Ureter (tissue), 1 donor: ENCODE measurements around the gene ATP2C1. TPM values are rescaled to one million over a fixed set of nuclear protein-coding genes. Genes with fewer than 3 reads are reported as not detected.

Experiments used
- DNase-seq: peaks from one replicate; pipeline ENCODE4 v3.0.0-alpha.2; 2020; ENCODE audit warnings: low spot score
- total RNA-seq: library from RNA; stranded (reverse); gene quantifications from one replicate; pipeline ENCODE4 v1.2.4, GENCODE V29; 2023
- donor health status: DM: yes; HTN: yes; CAD: no.

Gene ATP2C1
- total RNA-seq, 1 donor from 2014 or later: 86.9 TPM

GRCh38 chr3:130974201-130974600, 80.3 kb downstream of the ATP2C1 start:
- DNase-seq: no peak

- no peak for DNase-seq
These were observed 81.4 kb downstream of the ATP2C1 start for GRCh38 chr3:130975251-130975650.

- DNase-seq: no peak
These were observed 82.8 kb downstream of the ATP2C1 start for GRCh38 chr3:130976706-130977105.

- DNase-seq: no peak
These were observed 85.2 kb downstream of the ATP2C1 start for GRCh38 chr3:130979117-130979516.

- DNase-seq: no peak
These were observed 87.6 kb downstream of the ATP2C1 start for GRCh38 chr3:130981469-130981868.

- DNase-seq: no peak
These were observed 96.4 kb downstream of the ATP2C1 start for GRCh38 chr3:130990282-130990681.

GRCh38 chr3:130991126-130991525, 97.2 kb downstream of the ATP2C1 start:
- no peak for DNase-seq

- no peak for DNase-seq
These were observed 98.5 kb downstream of the ATP2C1 start for GRCh38 chr3:130992344-130992743.

- DNase-seq: no peak
These were observed 103.4 kb downstream of the ATP2C1 start for GRCh38 chr3:130997289-130997688.

GRCh38 chr3:131001071-131001470, 107.2 kb downstream of the ATP2C1 start:
- no peak for DNase-seq

GRCh38 chr3:131004603-131005002, 110.7 kb downstream of the ATP2C1 start:
- no peak for DNase-seq

GRCh38 chr3:131007256-131007655, 113.4 kb downstream of the ATP2C1 start:
- no peak for DNase-seq

GRCh38 chr3:131007782-131008181, 113.9 kb downstream of the ATP2C1 start:
- no peak for DNase-seq

GRCh38 chr3:131008326-131008725, 114.4 kb downstream of the ATP2C1 start:
- DNase-seq: no peak

GRCh38 chr3:131009698-131010097, 115.8 kb downstream of the ATP2C1 start:
- no peak for DNase-seq

GRCh38 chr3:131018970-131019369, 125.1 kb downstream of the ATP2C1 start:
- no peak for DNase-seq

- no peak for DNase-seq
These were observed 126.3 kb downstream of the ATP2C1 start for GRCh38 chr3:131020122-131020693.

- no peak for DNase-seq
These were observed 131.7 kb downstream of the ATP2C1 start for GRCh38 chr3:131025539-131025938.

- peak; percentile 90 for DNase-seq
These were observed 132.7 kb downstream of the ATP2C1 start, which contains the start of the genes ASTE1 and NEK11 for GRCh38 chr3:131026321-131027151. ASTE1 (minus strand) TSS chr3:131026825; CDS start chr3:131025306, 1,519 bp downstream. NEK11 (plus strand) TSS chr3:131026877; CDS start chr3:131029709, 2,832 bp downstream.

- no peak for DNase-seq
These were observed 135.0 kb downstream of the ATP2C1 start for GRCh38 chr3:131028844-131029243.

- DNase-seq: no peak
These were observed 137.8 kb downstream of the ATP2C1 start for GRCh38 chr3:131031660-131032059.

GRCh38 chr3:131033480-131034080, 139.7 kb downstream of the ATP2C1 start:
- DNase-seq: no peak
